Suprapubic skin (tissue), 4 donors: ENCODE results near the gene CALY. TPM values are rescaled to one million over a fixed set of nuclear protein-coding genes. Genes with fewer than 3 reads are reported as not detected.

Experiments used
- DNase-seq, 2 donors: peaks; one replicate each; pipeline ENCODE4 v3.0.0-alpha.2; 2019; ENCODE audit warnings: low spot score in 2 of 2
- H3K27ac ChIP-seq: fragments of 200-600 bp; sonication (generic); one replicate; pipeline ENCODE4 v1.5.1; 2019
- H3K27me3 ChIP-seq: fragments of 200-600 bp; sonication (generic); one replicate; pipeline ENCODE4 v1.5.1; 2019
- H3K36me3 ChIP-seq: fragments of 200-600 bp; sonication (generic); one replicate; pipeline ENCODE4 v1.5.1; 2019
- H3K4me1 ChIP-seq: fragments of 200-600 bp; sonication (generic); one replicate; pipeline ENCODE4 v1.5.1; 2019
- H3K4me3 ChIP-seq: fragments of 200-600 bp; sonication (generic); one replicate; pipeline ENCODE4 v1.5.1; 2019; ENCODE audit warnings: mild to moderate bottlenecking
- H3K9me3 ChIP-seq: fragments of 200-600 bp; sonication (generic); one replicate; pipeline ENCODE4 v1.5.1; 2019
- EP300 ChIP-seq: sonication (generic); formaldehyde crosslinking; IDR thresholded peaks from one replicate; pipeline ENCODE4 v1.6.1; 2017; ENCODE audit warnings: antibody characterized with exemption
- POLR2A ChIP-seq, 2 donors: fragments of 450-650 bp; IDR thresholded peaks; one replicate each; pipeline ENCODE4 v1.6.1; 2017; ENCODE audit warnings: antibody characterized with exemption in 2 of 2, mild to moderate bottlenecking in 2 of 2, moderate library complexity in 2 of 2
- POLR2AphosphoS5 ChIP-seq, 3 donors: sonication (generic); formaldehyde crosslinking; IDR thresholded peaks; one replicate each; pipeline ENCODE4 v1.6.1; 2017; ENCODE audit warnings: antibody characterized with exemption in 3 of 3
- WGBS: methylation state at CpG from one replicate; pipeline ENCODE4 v1.1.5; 2018; 5-methylcytosine and 5-hydroxymethylcytosine counted together
- total RNA-seq, 4 donors: library from RNA; depleted of rRNA; stranded (reverse); fragments of >200 nt; gene quantifications; one replicate each; pipeline ENCODE4 v1.1.0, GENCODE V29; 2016
- TF ChIP-seq, protein P1 (sequence below), 2 donors: fragments of 200-600 bp in 1 of 2; fragments of 450-650 bp in 1 of 2; sonication (generic) in 1 of 2; IDR thresholded peaks; one replicate each; pipeline ENCODE4 v1.5.1; 2016 to 2019; ENCODE audit warnings: antibody characterized with exemption in 2 of 2, mild to moderate bottlenecking in 1 of 2, moderate library complexity in 1 of 2

The CALY gene
- total RNA-seq, 4 donors from 2014 or later: 0.30 TPM; not detected in 3

DNA sequence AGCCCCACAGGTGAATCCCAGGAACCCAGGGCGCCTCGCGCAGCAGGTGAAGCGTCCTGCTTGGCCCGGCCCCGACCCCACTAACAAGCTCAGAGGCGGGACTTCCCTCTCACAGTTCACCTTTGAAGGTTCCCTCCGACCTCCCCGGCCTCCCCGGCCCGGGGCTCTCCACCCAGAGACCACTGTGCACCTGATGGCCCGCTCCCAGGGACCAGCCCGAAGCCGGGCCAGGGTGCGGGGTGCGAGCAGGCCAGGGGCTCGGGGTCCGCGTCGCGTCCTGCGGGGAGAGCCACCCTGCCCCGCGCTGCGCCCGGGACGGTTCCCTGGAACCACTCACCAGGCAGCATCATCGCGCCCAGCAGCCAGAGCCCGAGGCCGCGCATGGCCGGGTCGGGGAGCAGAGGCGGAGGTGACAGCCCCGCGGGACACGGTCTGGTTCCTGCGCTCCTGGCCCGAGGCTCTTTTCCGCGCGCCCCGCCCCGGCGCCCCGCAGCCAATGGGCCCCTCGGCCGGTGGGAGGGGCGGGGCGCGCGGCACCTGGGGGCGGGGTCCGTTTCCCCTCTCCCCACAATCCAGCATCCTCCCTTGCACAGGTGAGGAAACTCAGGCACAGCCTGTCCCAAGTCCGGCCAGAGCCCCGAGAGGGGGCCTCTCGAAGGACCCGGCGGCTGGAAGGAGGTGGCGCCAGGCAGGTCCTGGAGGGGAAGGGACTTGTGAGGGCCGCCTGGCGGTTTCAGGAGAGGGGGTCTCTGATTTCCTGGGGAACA lies 60.1 kb downstream of the CALY start, which contains the start of gene ADAM8:
TSS of gene ADAM8 (minus strand) at position 434 of the 767 bp plus-strand sequence. CDS start at position 383, 51 bp downstream.
- Histone ChIP-seq H3K36me3 (peaks cover 27% of the 10 kb centered on the region), H3K4me1 (peaks cover 49% of the 10 kb centered on the region), H3K9me3 (no peaks in the 10 kb centered on the region), H3K27me3 (peaks cover 16% of the 10 kb centered on the region), H3K4me3 (peak within 1 kb of the TSS; percentile 39), H3K27ac (no peak within 1 kb of the TSS)
- TF ChIP-seq, protein P1, sequence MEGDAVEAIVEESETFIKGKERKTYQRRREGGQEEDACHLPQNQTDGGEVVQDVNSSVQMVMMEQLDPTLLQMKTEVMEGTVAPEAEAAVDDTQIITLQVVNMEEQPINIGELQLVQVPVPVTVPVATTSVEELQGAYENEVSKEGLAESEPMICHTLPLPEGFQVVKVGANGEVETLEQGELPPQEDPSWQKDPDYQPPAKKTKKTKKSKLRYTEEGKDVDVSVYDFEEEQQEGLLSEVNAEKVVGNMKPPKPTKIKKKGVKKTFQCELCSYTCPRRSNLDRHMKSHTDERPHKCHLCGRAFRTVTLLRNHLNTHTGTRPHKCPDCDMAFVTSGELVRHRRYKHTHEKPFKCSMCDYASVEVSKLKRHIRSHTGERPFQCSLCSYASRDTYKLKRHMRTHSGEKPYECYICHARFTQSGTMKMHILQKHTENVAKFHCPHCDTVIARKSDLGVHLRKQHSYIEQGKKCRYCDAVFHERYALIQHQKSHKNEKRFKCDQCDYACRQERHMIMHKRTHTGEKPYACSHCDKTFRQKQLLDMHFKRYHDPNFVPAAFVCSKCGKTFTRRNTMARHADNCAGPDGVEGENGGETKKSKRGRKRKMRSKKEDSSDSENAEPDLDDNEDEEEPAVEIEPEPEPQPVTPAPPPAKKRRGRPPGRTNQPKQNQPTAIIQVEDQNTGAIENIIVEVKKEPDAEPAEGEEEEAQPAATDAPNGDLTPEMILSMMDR (IDR thresholded peaks at IDR 0.05): no peak
- no peak for TF ChIP-seq POLR2AphosphoS5 (IDR thresholded peaks at IDR 0.05)
- no peak for TF ChIP-seq EP300
- peak in 1 of 2 donors; percentile 59 for DNase-seq
- WGBS: no CpG with 5 or more reads among the region's 63 CpGs

DNA sequence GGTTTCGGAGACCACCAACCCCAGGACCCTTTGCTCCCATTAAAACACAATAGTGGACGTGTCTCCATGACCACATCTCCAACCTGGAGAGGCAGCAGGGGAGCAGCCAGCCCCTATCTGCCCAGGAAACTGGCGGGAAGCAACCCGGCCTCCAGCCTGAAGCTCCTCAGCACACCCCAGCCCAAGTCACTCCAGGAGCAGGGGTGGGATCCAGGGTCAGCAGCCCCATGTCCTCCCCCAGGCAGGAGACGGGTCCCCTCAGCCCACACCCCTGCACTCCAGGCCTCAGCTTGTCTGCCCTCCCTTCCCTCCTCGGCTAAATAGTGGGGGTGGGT lies 60.6 kb downstream of the CALY start:
- H3K4me1 ChIP-seq: peaks cover 49% of the 10 kb centered on the region
- WGBS: 24% methylated on average over 4 of the region's 6 CpGs
- no peaks in the 10 kb centered on the region for H3K9me3 ChIP-seq
- H3K36me3 ChIP-seq: peaks cover 21% of the 10 kb centered on the region
- H3K27me3 ChIP-seq: peaks cover 16% of the 10 kb centered on the region
- DNase-seq: no peak
- no peak overlapping the region for H3K27ac ChIP-seq
- H3K4me3 ChIP-seq: peak overlapping the region; percentile 39
- TF ChIP-seq, protein P1 (IDR thresholded peaks at IDR 0.05): no peak
- TF ChIP-seq POLR2AphosphoS5 (IDR thresholded peaks at IDR 0.05): no peak
- TF ChIP-seq POLR2A (IDR thresholded peaks at IDR 0.05): no peak
- no peak for TF ChIP-seq EP300

DNA sequence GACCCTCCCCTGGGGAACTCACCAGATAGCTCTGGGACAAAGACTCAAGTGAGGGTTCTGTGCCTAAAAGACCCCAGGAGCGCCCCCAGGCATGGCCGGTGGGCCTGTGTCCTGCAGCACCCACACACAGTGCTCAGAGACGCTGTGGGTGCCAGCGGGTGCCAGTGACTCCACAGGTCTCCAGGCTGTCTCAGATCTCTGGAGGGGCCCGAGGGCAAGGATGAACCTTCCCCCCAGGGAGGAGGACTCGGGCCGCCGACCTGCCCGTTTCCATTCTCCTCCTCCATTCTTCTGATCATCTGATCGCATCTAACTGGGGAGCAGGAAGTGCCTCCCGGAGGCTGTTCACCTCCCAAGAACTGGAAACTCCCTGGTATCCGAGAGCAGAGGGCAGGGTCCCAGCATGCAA lies 61.0 kb downstream of the CALY start:
- peaks cover 49% of the 10 kb centered on the region for H3K4me1 ChIP-seq
- DNase-seq: no peak
- peak overlapping the region; percentile 39 for H3K4me3 ChIP-seq
- 65% methylated on average over 5 of the region's 12 CpGs for WGBS
- TF ChIP-seq, protein P1 (IDR thresholded peaks at IDR 0.05): no peak
- TF ChIP-seq POLR2A (IDR thresholded peaks at IDR 0.05) (no peak), POLR2AphosphoS5 (IDR thresholded peaks at IDR 0.05) (no peak), EP300 (no peak)
- no peaks in the 10 kb centered on the region for H3K9me3 ChIP-seq
- H3K27ac ChIP-seq: no peak overlapping the region
- H3K27me3 ChIP-seq: peaks cover 16% of the 10 kb centered on the region
- H3K36me3 ChIP-seq: peaks cover 20% of the 10 kb centered on the region

DNA sequence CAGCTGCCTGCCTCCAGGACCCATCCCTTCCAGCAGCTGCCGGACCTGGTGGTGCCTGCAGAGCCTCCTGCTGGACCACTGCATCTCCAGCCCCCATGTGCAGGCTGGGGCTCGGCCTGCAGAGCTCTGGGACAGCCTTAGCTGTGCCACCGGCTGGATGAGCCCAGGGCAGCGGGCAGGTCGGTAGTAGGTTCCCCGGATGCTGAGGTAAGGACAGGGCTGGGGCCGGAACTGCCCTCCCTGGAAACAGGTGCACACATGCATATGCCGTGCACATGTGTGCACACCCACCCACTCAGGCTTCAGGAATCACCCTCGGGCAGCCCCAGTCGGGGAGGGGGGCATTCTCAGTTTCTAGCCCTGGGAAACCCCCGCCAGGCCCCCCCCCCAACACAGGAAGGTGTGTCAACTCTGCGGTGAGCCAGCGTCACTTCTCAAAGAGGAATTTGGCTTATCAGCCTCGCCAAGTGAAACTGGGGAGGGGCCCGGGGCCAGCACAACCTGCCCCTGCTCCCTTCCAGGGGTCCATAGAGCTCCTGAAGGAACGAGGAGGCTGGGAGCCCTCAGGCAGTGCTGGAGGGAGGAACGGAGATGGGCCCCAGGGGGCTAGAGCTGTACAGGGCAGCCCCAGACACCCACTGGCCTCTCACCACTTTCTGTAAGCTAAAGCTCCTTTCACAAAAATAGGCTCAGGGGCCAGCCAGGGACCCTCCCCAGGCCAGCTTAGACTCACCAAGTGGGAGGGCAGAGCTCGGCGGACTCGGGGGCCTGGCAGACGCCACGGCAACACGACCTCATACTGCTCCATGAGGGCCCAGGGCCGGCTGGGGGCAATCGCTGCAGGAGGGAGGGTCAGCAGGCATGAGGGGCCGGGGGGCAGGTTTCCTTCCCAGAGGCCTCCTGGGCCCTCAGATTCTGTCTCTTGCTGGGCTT lies 61.7 kb downstream of the CALY start:
- no peak for DNase-seq
- Histone ChIP-seq H3K4me1 (peaks cover 49% of the 10 kb centered on the region), H3K27me3 (peaks cover 16% of the 10 kb centered on the region), H3K27ac (no peak overlapping the region), H3K9me3 (no peaks in the 10 kb centered on the region), H3K4me3 (peak overlapping the region; percentile 39), H3K36me3 (peaks cover 18% of the 10 kb centered on the region)
- TF ChIP-seq POLR2AphosphoS5 (IDR thresholded peaks at IDR 0.05): no peak
- no peak for TF ChIP-seq EP300
- no peak for TF ChIP-seq POLR2A (IDR thresholded peaks at IDR 0.05)
- TF ChIP-seq, protein P1 (IDR thresholded peaks at IDR 0.05): no peak
- WGBS: 14% methylated on average over 5 of the region's 26 CpGs

Other genes with a start within 250 kb of the CALY start
- gene ADGRA1, start 249.0 kb downstream of the CALY start, total RNA-seq: not detected
- gene KNDC1, start 176.7 kb downstream of the CALY start, total RNA-seq: 1 to 10 TPM in 1 of 4 donors, under 1 TPM in 3; 0.08 to 2.5 (median 0.58) TPM
- gene UTF1, start 106.7 kb downstream of the CALY start, total RNA-seq: not detected
- 1 to 10 TPM in 1 of 4 donors, under 1 TPM in 2, not detected in 1; 0.17 to 2.3 (median 0.21) TPM for gene VENTX, start 99.0 kb downstream of the CALY start, total RNA-seq
- 10 to 100 TPM in 1 of 4 donors, 1 to 10 TPM in 3; 3.0 to 18.4 (median 4.1) TPM for gene ADAM8, start 60.0 kb downstream of the CALY start, total RNA-seq
- gene TUBGCP2, start 28.0 kb downstream of the CALY start, total RNA-seq: 100 to 1,000 TPM in 1 of 4 donors, 10 to 100 TPM in 3; 44.5 to 107 (median 57.1) TPM
- gene ZNF511, start 28.0 kb downstream of the CALY start, total RNA-seq: 10 to 100 TPM; 15.5 to 24.4 (median 17.3) TPM
- 1 to 10 TPM in 1 of 4 donors, not detected in 3; 2.2 TPM for gene PRAP1, start 10.5 kb upstream of the CALY start, total RNA-seq
- gene FUOM, start 21.1 kb upstream of the CALY start, total RNA-seq: 10 to 100 TPM in 3 of 4 donors, 1 to 10 TPM in 1; 7.8 to 13.8 (median 11.7) TPM
- 10 to 100 TPM; 44.2 to 64.9 (median 54.7) TPM for gene ECHS1, start 36.5 kb upstream of the CALY start, total RNA-seq
- gene PAOX, start 42.4 kb upstream of the CALY start, total RNA-seq: 10 to 100 TPM in 2 of 4 donors, 1 to 10 TPM in 2; 7.8 to 23.4 (median 14.3) TPM
- gene MTG1, start 57.3 kb upstream of the CALY start, total RNA-seq: 10 to 100 TPM; 20.5 to 79.7 (median 36.0) TPM
- gene SPRN, start 87.7 kb upstream of the CALY start, total RNA-seq: under 1 TPM in 2 of 4 donors, not detected in 2; 0.23 to 0.56 TPM
- 10 to 100 TPM in 1 of 4 donors, 1 to 10 TPM in 3; 1.2 to 10.7 (median 2.0) TPM for gene SCART1, start 117.0 kb upstream of the CALY start, total RNA-seq
- gene CYP2E1, start 190.5 kb upstream of the CALY start, total RNA-seq: 10 to 100 TPM in 3 of 4 donors, 1 to 10 TPM in 1; 4.5 to 28.0 (median 19.3) TPM
- gene SYCE1, start 228.7 kb upstream of the CALY start, total RNA-seq: 1 to 10 TPM in 1 of 4 donors, not detected in 3; 5.9 TPM